SK-N-SH (cell line): ENCODE measurements around the gene IPCEF1. TPM values are rescaled to one million over a fixed set of nuclear protein-coding genes. Genes with fewer than 3 reads are reported as not detected.

Source experiments
- CTCF ChIA-PET: fragments of 300-600, 350-600 bp; formaldehyde crosslinking; extraction: SDS; loops from one replicate; lab custom pipeline; 2021; lab: Yijun Ruan, JAX
- POLR2A ChIA-PET: fragments of 350-600 bp; sonication (Branson Sonifier 250); formaldehyde crosslinking; extraction: SDS; loops from one replicate; lab custom pipeline; 2020; ENCODE audit warnings: antibody characterized with exemption, inconsistent platforms; lab: Yijun Ruan, JAX
- DNase-seq: peaks from one replicate; pipeline ENCODE4 v3.0.0; 2012
- H2AFZ ChIP-seq: fragments of 200-600 bp; sonication (generic); 2 replicates; pipeline ENCODE4 v1.8.1; 2016; ENCODE audit warnings: antibody characterized with exemption, mild to moderate bottlenecking, low read depth
- H3F3A ChIP-seq: fragments of 200-600 bp; sonication (generic); replicated peaks from 2 replicates; pipeline ENCODE3; 2016; ENCODE audit warnings: antibody characterized with exemption, mild to moderate bottlenecking; ENCODE audit not compliant: insufficient read depth
- H3K27ac ChIP-seq, 2 experiments: fragments of 200-500 bp in 1 of 2; fragments of 200-600 bp in 1 of 2; sonication (Bioruptor generic) in 1 of 2; sonication (generic), shearing (Covaris generic) in 1 of 2; 2 replicates each; pipeline versions ENCODE4 v1.5.1 to v1.6.1; 2014 to 2016; ENCODE audit warnings: low read depth in 2 of 2, inconsistent platforms in 1 of 2, low read length in 1 of 2, mild to moderate bottlenecking in 1 of 2, mixed read lengths in 1 of 2
- H3K27me3 ChIP-seq: fragments of 200-600 bp; sonication (generic), shearing (Covaris generic); 2 replicates; pipeline ENCODE4 v1.6.1; 2016; ENCODE audit warnings: mixed run types; ENCODE audit not compliant: insufficient read depth
- H3K36me3 ChIP-seq, 2 experiments: fragments of 200-500 bp in 1 of 2; fragments of 200-600 bp in 1 of 2; sonication (Bioruptor generic) in 1 of 2; sonication (generic) in 1 of 2; replicated peaks in 1 of 2; 2 replicates each; pipeline versions ENCODE3 to v1.5.1; 2014 to 2016; ENCODE audit warnings: low read length in 1 of 2, mild to moderate bottlenecking in 1 of 2; ENCODE audit not compliant: insufficient read depth in 2 of 2, control insufficient read depth in 1 of 2
- H3K4me1 ChIP-seq, 2 experiments: fragments of 200-500 bp in 1 of 2; fragments of 200-600 bp in 1 of 2; sonication (Bioruptor generic) in 1 of 2; sonication (generic), shearing (Covaris generic) in 1 of 2; 2 replicates each; pipeline versions ENCODE4 v1.5.1 to v1.6.1; 2014 to 2016; ENCODE audit warnings: low read depth in 1 of 2, low read length in 1 of 2, mixed run types in 1 of 2; ENCODE audit not compliant: insufficient read depth in 2 of 2, control insufficient read depth in 1 of 2
- H3K4me2 ChIP-seq: fragments of 200-600 bp; sonication (generic), shearing (Covaris generic); 2 replicates; pipeline ENCODE4 v1.6.1; 2017; ENCODE audit warnings: mixed run types
- H3K4me3 ChIP-seq, 2 experiments: fragments of 200-500 bp in 1 of 2; fragments of 200-600 bp in 1 of 2; sonication (Bioruptor generic) in 1 of 2; sonication (generic), shearing (Covaris generic) in 1 of 2; 2 replicates each; pipeline versions ENCODE4 v1.5.1 to v1.8.1; 2014 to 2016; ENCODE audit warnings: low read depth in 2 of 2, inconsistent platforms in 1 of 2, low read length in 1 of 2, mild to moderate bottlenecking in 1 of 2, mixed read lengths in 1 of 2, moderate library complexity in 1 of 2
- H3K79me2 ChIP-seq: fragments of 200-600 bp; sonication (generic); 2 replicates; pipeline ENCODE4 v1.8.1; 2017; ENCODE audit warnings: mild to moderate bottlenecking; ENCODE audit not compliant: insufficient read depth
- H3K9ac ChIP-seq: fragments of 200-600 bp; sonication (generic); 2 replicates; pipeline ENCODE4 v1.6.1; 2017; ENCODE audit warnings: mixed run types
- H3K9me2 ChIP-seq: fragments of 200-600 bp; sonication (generic); 2 replicates; pipeline ENCODE4 v1.6.1; 2017; ENCODE audit warnings: mixed run types
- H3K9me3 ChIP-seq: fragments of 200-600 bp; sonication (generic); 2 replicates; pipeline ENCODE4 v1.6.1; 2017; ENCODE audit warnings: mixed run types, mild to moderate bottlenecking, moderate library complexity
- H4K20me1 ChIP-seq: fragments of 200-600 bp; sonication (generic); 2 replicates; pipeline ENCODE4 v1.6.1; 2017; ENCODE audit warnings: mild to moderate bottlenecking, mixed run types; ENCODE audit not compliant: insufficient read depth
- FOXM1 ChIP-seq: IDR thresholded peaks from 2 replicates; pipeline ENCODE4 v1.4.0; 2012; ENCODE audit warnings: low read depth, mild to moderate bottlenecking
- GABPA ChIP-seq: IDR thresholded peaks from 2 replicates; pipeline ENCODE4 v1.4.0; 2012; ENCODE audit warnings: low read depth, mild to moderate bottlenecking
- MEF2A ChIP-seq: IDR thresholded peaks from 2 replicates; pipeline ENCODE4 v1.4.0; 2012; ENCODE audit warnings: low read depth, borderline replicate concordance
- MXI1 ChIP-seq: IDR thresholded peaks from 2 replicates; pipeline ENCODE4 v1.6.1; 2012; ENCODE audit warnings: mild to moderate bottlenecking, low read depth, low read length, improper control_type of control experiment
- NRF1 ChIP-seq: IDR thresholded peaks from 2 replicates; pipeline ENCODE4 v1.6.1; 2012; ENCODE audit warnings: low read depth, mild to moderate bottlenecking, low read length
- POLR2AphosphoS5 ChIP-seq: IDR thresholded peaks from 2 replicates; pipeline ENCODE4 v1.6.1; 2012; ENCODE audit warnings: low read depth, low read length
- RAD21 ChIP-seq: IDR thresholded peaks from 2 replicates; pipeline ENCODE4 v1.6.1; 2012; ENCODE audit warnings: mild to moderate bottlenecking, low read length
- RXRA ChIP-seq: IDR thresholded peaks from 2 replicates; pipeline ENCODE4 v1.4.0; 2012; ENCODE audit warnings: low read depth, mild to moderate bottlenecking, borderline replicate concordance
- SMC3 ChIP-seq: IDR thresholded peaks from 2 replicates; pipeline ENCODE4 v1.6.1; 2012; ENCODE audit warnings: low read depth, low read length, improper control_type of control experiment
- TAF1 ChIP-seq: IDR thresholded peaks from 2 replicates; pipeline ENCODE4 v1.6.1; 2012; ENCODE audit warnings: low read depth, mild to moderate bottlenecking, low read length, moderate library complexity, borderline replicate concordance
- TEAD4 ChIP-seq: IDR thresholded peaks from 2 replicates; pipeline ENCODE4 v1.4.0; 2012; ENCODE audit warnings: mild to moderate bottlenecking, borderline replicate concordance; ENCODE audit not compliant: insufficient read depth
- YY1 ChIP-seq: IDR thresholded peaks from 2 replicates; pipeline ENCODE4 v1.4.0; 2012; ENCODE audit warnings: low read depth, mild to moderate bottlenecking
- WGBS: methylation state at CpG from one replicate; pipeline ENCODE4 v1.1.6; 2017; ENCODE audit warnings: low lambda C conversion rate; 5-methylcytosine and 5-hydroxymethylcytosine counted together
- polyA plus RNA-seq, 3 experiments: library from polyadenylated mRNA; depleted of rRNA; stranded (reverse); fragments of >200 nt; gene quantifications; 2 replicates each; pipeline ENCODE4 v1.2.3, GENCODE V29; 2012
- TF ChIP-seq, protein P1 (sequence below): fragments of 200-600 bp; sonication (generic); IDR thresholded peaks from 2 replicates; pipeline ENCODE4 v1.6.1; 2017; ENCODE audit warnings: antibody characterized with exemption, mild to moderate bottlenecking, moderate library complexity
- TF ChIP-seq, protein P2 (sequence below): fragments of 150-350 bp; IDR thresholded peaks from 2 replicates; pipeline ENCODE4 v1.6.1; 2017; ENCODE audit warnings: antibody characterized with exemption, low read length, low read depth, borderline replicate concordance
- TF ChIP-seq, protein P3 (sequence below): IDR thresholded peaks from 2 replicates; pipeline ENCODE4 v1.4.0; 2012; ENCODE audit warnings: low read depth, borderline replicate concordance
- TF ChIP-seq, protein P4 (sequence below): IDR thresholded peaks from 2 replicates; pipeline ENCODE4 v1.4.0; 2012; ENCODE audit warnings: low read depth
- TF ChIP-seq, protein P5 (sequence below): IDR thresholded peaks from 2 replicates; pipeline ENCODE4 v1.4.0; 2012; ENCODE audit warnings: low read depth, borderline replicate concordance

The IPCEF1 gene
- polyA plus RNA-seq, 1 of the 3 experiments (the other 2 are of a cell fraction), result not detected

DNA sequence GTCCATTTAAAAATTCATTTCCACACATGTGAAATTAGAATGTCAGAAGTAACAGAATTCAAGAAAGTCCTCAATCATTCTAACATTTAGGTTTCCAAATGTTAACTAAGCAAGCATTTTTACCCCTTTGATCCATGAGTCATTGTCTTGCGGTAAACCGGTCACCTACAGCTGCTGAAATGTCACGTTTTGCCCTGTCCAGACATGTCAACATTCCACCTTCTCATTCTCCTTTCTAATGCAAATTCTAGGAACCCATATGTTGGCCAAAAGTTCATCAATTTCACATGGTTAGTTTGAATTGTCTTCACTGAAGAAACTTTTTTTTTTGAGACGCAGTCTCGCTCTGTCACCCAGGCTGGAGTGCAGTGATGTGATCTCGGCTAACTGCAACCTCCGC lies 117.2 kb downstream of the IPCEF1 start:
- no peak overlapping the region for H3K27ac ChIP-seq
- H2AFZ ChIP-seq, result no peak overlapping the region
- no peak overlapping the region for H3K9ac ChIP-seq
- POLR2A ChIA-PET, result no interaction called here
- H3K4me3 ChIP-seq, result no peak overlapping the region
- H3K9me3 ChIP-seq, result no peaks in the 10 kb centered on the region
- H3F3A ChIP-seq, result no peaks in the 10 kb centered on the region
- no peak for DNase-seq
- CTCF ChIA-PET, result no interaction called here
- TF ChIP-seq RXRA, result no peak
- no peak for TF ChIP-seq TEAD4
- TF ChIP-seq, protein P1, sequence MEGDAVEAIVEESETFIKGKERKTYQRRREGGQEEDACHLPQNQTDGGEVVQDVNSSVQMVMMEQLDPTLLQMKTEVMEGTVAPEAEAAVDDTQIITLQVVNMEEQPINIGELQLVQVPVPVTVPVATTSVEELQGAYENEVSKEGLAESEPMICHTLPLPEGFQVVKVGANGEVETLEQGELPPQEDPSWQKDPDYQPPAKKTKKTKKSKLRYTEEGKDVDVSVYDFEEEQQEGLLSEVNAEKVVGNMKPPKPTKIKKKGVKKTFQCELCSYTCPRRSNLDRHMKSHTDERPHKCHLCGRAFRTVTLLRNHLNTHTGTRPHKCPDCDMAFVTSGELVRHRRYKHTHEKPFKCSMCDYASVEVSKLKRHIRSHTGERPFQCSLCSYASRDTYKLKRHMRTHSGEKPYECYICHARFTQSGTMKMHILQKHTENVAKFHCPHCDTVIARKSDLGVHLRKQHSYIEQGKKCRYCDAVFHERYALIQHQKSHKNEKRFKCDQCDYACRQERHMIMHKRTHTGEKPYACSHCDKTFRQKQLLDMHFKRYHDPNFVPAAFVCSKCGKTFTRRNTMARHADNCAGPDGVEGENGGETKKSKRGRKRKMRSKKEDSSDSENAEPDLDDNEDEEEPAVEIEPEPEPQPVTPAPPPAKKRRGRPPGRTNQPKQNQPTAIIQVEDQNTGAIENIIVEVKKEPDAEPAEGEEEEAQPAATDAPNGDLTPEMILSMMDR, result no peak
- TF ChIP-seq SMC3, result no peak
- TF ChIP-seq, protein P2, sequence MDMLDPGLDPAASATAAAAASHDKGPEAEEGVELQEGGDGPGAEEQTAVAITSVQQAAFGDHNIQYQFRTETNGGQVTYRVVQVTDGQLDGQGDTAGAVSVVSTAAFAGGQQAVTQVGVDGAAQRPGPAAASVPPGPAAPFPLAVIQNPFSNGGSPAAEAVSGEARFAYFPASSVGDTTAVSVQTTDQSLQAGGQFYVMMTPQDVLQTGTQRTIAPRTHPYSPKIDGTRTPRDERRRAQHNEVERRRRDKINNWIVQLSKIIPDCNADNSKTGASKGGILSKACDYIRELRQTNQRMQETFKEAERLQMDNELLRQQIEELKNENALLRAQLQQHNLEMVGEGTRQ, result no peak
- no peak for TF ChIP-seq MEF2A
- TF ChIP-seq, protein P3, sequence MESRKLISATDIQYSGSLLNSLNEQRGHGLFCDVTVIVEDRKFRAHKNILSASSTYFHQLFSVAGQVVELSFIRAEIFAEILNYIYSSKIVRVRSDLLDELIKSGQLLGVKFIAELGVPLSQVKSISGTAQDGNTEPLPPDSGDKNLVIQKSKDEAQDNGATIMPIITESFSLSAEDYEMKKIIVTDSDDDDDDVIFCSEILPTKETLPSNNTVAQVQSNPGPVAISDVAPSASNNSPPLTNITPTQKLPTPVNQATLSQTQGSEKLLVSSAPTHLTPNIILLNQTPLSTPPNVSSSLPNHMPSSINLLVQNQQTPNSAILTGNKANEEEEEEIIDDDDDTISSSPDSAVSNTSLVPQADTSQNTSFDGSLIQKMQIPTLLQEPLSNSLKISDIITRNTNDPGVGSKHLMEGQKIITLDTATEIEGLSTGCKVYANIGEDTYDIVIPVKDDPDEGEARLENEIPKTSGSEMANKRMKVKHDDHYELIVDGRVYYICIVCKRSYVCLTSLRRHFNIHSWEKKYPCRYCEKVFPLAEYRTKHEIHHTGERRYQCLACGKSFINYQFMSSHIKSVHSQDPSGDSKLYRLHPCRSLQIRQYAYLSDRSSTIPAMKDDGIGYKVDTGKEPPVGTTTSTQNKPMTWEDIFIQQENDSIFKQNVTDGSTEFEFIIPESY, result no peak
- TF ChIP-seq MXI1, result no peak
- TF ChIP-seq NRF1, result no peak
- TF ChIP-seq YY1, result no peak
- TF ChIP-seq POLR2AphosphoS5, result no peak
- H3K36me3 ChIP-seq, result no peaks in the 10 kb centered on the region
- WGBS, result 82% methylated on average over 7 of the region's 7 CpGs
- H3K4me1 ChIP-seq, result no peaks in the 10 kb centered on the region
- H4K20me1 ChIP-seq, result no peaks in the 10 kb centered on the region
- H3K9me2 ChIP-seq, result no peaks in the 10 kb centered on the region
- H3K79me2 ChIP-seq, result no peaks in the 10 kb centered on the region
- H3K4me2 ChIP-seq, result no peak overlapping the region
- H3K27me3 ChIP-seq, result no peaks in the 10 kb centered on the region

DNA sequence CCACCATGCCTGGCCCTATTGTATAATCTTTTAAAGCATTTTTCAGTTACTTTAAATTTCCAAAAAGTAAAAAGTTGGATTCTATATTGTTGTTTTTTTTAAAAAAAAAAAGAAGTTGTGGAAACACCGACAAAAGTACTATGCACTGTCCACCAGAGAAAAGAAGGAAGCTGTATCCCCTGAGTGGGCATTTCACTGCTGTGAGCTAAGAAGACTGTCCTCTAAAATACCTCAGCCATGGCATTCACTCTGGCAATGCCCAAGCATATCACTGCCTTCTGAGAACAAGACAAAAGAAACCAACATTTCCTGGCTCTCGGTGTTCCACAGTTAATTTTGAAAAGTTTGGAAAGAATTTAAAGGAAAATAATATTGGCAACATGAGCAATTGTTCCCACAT lies 117.8 kb downstream of the IPCEF1 start:
- Histone ChIP-seq H3K9me2 (no peaks in the 10 kb centered on the region), H3K9ac (no peak overlapping the region), H3K4me2 (no peak overlapping the region), H3K36me3 (no peaks in the 10 kb centered on the region), H3K27ac (no peak overlapping the region), H3K27me3 (no peaks in the 10 kb centered on the region), H3K79me2 (no peaks in the 10 kb centered on the region), H4K20me1 (no peaks in the 10 kb centered on the region), H3F3A (no peaks in the 10 kb centered on the region), H3K4me3 (no peak overlapping the region), H2AFZ (no peak overlapping the region), H3K4me1 (no peaks in the 10 kb centered on the region), H3K9me3 (no peaks in the 10 kb centered on the region)
- no peak for DNase-seq
- CTCF ChIA-PET, result interaction anchor here (0.7 kb wide), 2 partner anchors 8 to 1077 kb away, joined by 3 to 4 read pairs; no protein-coding TSS in a partner anchor
- POLR2A ChIA-PET, result no interaction called here
- WGBS, result 78% methylated on average over 2 of the region's 2 CpGs
- TF ChIP-seq, protein P4, sequence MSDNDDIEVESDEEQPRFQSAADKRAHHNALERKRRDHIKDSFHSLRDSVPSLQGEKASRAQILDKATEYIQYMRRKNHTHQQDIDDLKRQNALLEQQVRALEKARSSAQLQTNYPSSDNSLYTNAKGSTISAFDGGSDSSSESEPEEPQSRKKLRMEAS, result no peak
- TF ChIP-seq RXRA, result no peak
- TF ChIP-seq RAD21, result no peak
- TF ChIP-seq, protein P2, result no peak
- TF ChIP-seq, protein P1, result no peak
- no peak for TF ChIP-seq TAF1
- TF ChIP-seq POLR2AphosphoS5, result no peak
- no peak for TF ChIP-seq GABPA
- TF ChIP-seq YY1, result no peak
- no peak for TF ChIP-seq SMC3
- TF ChIP-seq FOXM1, result no peak
- TF ChIP-seq, protein P5, sequence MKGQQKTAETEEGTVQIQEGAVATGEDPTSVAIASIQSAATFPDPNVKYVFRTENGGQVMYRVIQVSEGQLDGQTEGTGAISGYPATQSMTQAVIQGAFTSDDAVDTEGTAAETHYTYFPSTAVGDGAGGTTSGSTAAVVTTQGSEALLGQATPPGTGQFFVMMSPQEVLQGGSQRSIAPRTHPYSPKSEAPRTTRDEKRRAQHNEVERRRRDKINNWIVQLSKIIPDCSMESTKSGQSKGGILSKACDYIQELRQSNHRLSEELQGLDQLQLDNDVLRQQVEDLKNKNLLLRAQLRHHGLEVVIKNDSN, result no peak
